Activated T-cell treated with anti-CD3 and anti-CD28 coated beads for 48 hours (primary cell): ENCODE results near the gene FBXO44.
"Not testable (repeated sequence)": the region's sequence is repeated elsewhere in the genome, so short reads cannot be mapped to it uniquely, and the experiment has no call there.

Experiments used
- DNase-seq: peaks from one replicate; pipeline ENCODE4 v3.0.0-alpha.2; 2020; ENCODE audit warnings: low read depth

FBXO44 gene, protein sequence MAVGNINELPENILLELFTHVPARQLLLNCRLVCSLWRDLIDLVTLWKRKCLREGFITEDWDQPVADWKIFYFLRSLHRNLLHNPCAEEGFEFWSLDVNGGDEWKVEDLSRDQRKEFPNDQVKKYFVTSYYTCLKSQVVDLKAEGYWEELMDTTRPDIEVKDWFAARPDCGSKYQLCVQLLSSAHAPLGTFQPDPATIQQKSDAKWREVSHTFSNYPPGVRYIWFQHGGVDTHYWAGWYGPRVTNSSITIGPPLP

DNA sequence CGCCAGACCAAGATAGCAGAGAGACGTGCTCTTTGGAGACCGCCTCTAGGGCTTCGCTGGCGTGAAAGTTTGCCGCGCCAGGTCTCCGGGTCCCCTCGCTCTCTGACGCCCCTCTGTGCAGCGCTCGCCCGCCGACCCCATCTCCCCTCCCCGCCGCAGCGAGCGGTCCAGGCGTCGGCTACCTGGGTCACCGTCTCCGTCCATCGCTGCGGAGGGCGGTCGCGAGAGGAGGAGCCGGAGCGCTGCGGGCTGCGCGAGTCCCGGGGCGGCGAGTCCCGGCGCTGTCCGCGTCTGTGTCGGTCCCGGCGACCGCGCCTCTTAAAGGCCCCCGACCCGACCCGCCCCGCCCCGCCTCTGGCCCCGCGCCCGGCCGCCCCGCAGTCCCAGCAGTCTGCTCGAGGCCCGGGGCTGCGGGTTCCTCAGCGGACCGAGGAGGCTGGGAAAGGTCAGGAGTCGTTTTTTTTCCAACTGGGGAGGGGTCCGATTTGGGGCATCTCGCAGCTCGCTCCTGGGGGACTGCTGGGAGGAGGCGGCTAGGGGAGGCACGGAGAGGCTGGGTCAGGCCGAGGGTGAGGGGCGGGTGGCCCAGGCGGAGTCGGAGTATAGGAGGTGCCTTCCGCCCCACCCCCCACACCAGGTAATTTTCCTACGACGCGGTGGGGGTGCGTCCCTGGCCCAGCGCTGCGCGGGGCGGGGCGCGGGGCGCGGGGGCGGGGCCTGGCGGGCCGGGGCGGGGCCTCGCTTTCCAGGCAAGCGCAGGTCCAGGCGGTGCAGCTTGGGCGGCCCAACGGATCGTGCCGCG lies at the start of gene FBXO44, which contains the start of gene FBXO2:
Gene FBXO44, plus strand, starts transcription at position 741 of the 802 bp plus-strand sequence. CDS start 959 bp downstream, outside the sequence.
Gene FBXO2, minus strand, starts transcription at position 293 of the 802 bp plus-strand sequence. Its CDS starts 89 bp downstream, at position 204.
- peak; percentile 64 for DNase-seq

DNA sequence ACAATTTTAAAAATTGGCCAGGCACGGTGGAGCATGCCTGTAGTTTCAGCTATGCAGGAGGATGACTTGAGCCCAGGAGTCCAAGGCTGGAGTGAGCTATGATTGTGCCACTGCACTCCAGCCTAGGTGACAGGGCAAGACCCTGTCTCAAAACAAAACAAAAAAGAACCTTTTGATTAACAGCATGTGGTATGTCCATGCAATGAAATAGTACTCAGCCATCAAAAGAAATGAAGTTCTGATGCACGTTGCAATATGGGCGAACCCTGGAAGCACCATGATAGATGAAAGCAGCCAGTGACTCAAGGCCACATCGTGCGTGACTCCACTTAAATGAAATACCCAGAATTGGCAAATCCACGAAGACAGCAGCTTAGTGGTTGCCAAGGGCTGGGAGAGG lies 47.9 kb upstream of the FBXO44 start:
- DNase-seq: no peak

DNA sequence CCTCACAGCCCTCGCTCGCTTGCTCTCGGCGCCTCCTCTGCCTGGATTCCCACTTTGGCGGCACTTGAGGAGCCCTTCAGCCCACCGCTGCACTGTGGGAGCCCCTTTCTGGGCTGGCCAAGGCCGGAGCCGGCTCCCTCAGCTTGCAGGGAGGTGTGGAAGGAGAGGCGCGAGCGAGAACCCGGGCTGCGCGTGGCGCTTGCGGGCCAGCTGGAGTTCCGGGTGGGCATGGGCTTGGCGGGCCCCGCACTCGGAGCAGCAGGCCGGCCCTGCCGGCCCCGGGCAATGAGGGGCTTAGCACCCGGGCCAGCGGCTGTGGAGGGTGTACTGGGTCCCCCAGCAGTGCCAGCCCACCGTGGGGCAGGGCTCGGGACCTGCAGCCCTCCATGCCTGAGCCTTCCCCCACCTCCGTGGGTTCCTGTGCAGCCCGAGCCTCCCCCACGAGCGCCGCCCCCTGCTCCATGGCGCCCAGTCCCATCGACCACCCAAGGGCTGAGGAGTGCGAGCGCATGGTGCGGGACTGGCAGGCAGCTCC lies 46.0 kb upstream of the FBXO44 start:
- not testable (repeated sequence) for DNase-seq

DNA sequence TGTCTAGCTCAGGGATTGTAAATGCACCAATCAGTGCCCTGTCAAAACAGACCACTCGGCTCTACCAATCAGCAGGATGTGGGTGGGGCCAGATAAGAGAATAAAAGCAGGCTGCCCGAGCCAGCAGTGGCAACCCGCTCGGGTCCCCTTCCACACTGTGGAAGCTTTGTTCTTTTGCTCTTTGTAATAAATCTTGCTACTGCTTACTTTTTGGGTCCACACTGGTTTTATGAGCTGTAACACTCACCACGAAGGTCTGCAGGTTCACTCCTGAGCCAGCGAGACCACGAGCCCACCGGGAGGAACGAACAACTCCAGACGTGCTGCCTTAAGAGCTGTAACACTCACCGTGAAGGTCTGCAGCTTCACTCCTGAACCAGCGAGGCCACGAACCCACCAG lies 45.3 kb upstream of the FBXO44 start:
- not testable (repeated sequence) for DNase-seq

DNA sequence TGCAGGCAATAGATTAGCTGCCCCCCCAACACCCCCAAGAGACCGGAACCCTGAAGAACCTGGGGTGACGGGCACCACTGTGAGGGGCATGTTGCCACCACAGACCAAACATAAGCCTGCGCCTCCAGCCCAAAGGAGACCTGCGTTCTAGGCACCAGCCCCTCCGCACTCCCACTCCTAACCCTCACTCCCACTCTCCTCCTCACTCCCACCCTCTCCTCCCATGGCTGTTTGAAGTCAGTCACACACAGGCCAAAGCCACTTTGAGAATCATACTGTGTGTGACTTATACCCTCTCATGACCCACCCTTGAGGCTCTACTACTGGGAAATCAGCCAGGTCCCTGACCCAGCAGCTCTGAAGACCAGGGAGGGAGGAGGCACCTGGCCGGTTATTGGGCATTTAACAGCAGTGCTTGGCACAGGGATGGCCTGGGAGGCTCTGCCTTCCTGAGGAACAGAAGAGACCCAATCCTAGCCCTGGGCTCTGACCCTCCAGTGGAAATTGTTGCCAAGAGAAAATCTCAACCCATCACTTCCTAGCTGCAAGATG lies 44.0 kb upstream of the FBXO44 start:
- no peak for DNase-seq

DNA sequence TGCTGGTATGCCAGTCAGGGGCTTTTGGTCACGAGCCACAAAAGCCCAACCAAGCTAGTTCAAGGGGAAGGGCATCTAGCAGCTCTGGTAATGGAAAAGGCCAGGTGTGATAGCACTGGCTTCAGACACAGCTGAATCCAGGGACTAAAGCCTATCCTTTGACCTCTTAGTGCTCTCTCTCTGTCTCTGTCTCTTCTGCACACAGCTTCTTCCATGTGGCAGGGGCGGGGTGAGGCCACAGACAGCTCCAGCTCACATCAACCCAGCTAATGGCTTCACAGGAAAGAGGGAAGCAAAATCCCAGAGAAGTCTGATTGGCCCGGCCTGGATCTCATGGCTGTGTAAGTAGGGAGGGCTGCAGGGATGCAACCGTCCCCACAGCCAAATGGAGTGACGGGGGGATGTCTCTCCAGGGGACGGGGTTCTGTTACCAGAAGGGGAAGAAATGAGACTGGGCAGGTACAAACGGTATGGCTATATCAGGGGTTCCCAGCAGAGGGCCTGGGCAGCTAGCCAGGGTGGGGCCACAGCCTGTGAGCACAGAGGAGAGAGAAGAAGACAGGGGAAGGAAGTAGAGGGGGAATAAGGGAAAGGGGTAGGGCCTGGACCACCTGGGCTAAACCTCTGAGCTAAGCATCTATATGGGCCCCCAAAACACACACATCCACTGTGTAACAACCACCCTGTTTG lies 42.9 kb upstream of the FBXO44 start:
- no peak for DNase-seq

DNA sequence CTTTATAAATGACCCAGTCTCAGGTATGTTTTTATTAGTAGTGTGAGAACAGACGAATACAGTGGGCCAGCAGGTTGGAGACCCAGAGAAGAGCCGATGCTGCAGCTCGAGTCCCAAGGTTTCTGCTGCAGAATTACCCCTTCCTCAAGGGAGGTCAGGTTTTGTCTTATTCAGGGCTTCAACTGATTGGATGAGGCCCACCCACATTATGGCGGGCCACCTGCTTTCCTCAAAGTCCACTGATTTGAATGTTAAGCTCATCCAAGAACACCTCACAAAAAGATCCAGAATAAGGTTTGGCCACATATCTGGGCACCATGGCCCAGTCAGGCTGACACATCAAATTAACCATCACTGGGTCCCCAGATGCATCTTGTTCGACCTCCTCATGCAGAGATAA lies 41.3 kb upstream of the FBXO44 start:
- no peak for DNase-seq

DNA sequence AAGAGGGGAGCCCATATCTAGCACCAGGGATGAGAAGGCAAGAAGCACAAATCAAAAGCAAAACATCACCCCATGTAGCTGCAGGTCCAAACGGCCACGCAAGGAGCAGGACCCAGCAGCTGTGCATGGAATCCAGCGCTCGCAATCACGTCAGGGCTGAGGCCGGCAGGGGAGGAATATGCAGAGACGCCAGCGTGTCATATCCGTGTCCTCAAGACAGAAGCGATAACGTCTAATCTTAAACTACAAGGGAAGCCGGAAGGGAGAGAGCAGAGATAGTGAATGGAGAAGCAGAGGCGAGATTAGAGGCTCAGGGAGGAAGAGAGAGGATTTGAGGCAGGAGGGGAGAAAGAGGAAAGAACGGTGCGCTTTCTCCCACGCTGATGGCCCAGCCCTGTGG lies 39.6 kb upstream of the FBXO44 start:
- DNase-seq: no peak

DNA sequence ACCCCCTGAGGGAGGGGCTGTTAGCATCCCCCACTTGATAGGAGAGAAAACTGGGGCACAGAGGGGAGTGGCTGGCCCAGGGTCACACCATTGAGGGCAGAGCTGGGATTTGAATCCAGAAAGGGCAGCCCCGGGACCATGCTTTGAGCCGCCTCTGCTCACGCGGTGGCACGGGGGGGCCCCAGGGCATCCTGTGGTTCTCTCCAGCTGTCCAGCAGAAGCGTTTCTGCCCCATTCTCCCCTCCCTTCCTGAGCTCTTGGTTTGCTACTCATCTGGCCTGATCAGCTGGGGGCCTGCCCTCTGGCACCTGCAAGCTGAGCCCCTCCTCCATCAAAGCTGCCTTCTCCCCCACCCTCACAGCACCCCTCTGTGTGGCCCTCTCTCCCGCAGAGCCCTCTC lies 37.9 kb upstream of the FBXO44 start:
- no peak for DNase-seq

DNA sequence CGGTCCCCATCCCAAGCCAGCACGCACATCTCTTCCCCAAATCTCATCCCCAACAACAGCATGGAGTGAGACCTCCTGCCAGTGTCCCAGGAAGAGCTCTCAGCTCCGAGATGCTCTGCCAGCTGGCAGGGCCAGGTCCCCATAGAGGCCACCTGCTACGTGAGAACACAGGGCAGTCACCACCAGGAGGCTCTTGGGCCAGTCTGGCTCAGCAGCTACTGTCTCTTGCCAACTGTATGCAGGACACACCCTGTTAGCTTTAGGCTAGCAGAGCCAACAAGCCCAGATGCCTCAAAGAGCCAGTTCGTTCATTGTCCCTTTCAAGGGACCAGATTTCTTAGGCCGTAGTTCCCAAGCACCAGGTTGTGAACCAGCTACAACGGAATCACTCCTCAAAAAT lies 37.4 kb upstream of the FBXO44 start:
- no peak for DNase-seq

DNA sequence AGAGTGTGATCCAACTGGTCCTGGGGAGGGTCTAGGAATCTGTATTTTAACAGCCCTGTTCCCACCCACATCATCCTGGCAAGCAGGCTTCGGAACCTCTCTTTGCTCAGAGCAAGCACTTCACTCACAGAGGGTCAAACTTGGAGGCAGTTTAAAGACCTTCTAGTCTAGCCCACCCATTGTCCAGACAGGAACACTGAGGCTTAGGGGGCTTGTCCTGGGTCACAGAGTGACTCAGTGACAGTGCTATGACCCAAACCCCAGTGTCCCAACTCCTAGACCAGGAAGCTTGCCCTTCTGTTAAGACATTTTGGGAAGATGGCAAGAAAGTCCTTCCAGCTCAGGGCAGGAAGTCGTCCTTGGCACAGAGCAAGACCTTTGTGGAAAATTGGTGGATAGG lies 36.9 kb upstream of the FBXO44 start:
- DNase-seq: no peak

DNA sequence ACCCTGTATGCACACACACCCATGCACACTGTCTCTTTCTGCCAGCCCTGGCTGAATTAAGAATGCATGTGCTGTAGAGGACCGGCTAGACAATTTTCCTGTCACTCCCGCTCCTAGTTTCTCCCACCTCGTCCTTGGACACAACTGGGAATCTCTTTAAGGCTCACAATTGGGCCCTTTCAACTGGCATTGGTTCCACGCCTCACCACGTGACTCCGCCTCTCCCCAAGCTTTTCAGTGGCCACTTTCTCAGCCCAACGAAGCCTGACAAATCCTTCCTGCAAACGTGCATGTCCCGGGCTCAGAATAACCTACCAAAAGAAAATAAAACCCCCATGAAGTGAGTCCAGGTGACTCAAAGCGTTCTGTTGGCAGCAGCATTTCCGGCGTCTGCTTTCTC lies 34.3 kb upstream of the FBXO44 start:
- DNase-seq: no peak

DNA sequence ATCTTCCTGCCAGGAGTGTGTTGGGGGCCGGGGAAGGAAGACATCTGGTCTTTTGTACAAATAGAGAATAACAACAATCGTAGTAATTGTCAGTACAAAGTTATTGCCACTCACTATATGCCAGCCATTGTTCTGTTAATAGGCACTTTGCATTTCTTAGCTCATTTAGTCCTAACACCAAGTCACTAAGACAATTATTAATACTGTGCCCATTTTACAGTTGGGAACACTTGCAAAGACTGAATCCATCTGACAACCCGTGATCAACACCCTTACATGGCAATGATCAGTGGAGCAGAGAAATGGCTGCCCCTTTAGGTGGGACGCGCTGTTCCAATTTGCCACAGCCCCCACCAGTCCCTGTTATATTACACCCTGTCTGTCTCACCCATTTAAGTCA lies 33.8 kb upstream of the FBXO44 start:
- no peak for DNase-seq

DNA sequence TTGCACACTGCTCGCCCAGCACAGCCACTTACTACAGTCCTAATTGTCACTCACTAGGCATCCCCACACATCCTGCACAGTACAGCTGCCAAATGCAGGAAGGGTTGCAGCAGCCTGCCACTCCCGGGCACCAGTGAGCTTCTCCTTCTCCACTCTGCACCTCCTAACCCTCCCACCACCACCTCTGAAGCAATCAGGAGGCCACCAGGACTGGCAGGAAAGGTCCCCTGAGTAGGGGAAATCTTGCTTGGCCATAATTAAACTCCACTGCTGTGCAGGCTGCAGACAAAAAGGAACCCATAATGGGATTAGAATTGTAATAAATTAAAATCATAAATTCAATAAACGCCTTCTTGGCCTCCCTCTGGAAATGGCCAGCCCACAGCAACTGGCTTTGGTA lies 32.3 kb upstream of the FBXO44 start:
- no peak for DNase-seq

DNA sequence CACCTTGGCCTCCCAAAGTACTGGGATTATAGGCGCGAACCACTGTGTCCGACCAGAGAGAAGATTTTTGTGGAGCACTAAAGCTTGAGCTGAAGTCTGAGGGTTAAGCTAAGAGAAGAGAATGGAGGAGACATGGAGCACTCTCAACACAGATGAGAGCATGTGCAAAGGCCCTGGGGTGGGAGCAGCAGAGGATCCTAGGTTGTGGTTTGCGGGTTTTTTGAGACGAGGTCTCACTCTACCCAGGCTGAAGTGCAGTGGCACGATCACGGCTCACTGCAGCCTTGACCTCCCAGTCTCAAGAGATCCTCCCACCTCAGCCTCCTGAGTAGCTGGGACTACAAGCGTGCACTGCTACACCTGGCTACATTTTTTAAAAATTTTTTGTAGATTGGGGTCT lies 31.0 kb upstream of the FBXO44 start:
- no peak for DNase-seq

DNA sequence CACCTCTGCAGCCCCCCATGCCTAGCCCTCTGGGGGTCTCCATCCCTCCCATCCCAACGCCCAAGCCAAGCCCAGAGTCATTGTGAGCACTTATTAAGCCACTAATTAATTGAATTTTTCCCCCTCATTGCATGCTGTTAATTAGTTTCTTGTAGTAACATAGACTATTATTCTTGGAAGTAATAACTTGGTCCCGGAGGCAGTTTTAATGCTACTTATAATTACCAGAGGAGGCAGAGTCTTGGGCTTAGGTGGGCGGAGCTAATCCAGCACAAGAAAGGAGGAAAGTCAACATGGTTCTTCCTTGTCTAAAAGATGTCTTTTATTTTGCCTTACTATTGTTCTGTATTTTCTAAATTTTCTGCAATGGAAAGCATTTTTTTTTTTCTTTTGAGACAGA lies 28.1 kb upstream of the FBXO44 start:
- DNase-seq: no peak

DNA sequence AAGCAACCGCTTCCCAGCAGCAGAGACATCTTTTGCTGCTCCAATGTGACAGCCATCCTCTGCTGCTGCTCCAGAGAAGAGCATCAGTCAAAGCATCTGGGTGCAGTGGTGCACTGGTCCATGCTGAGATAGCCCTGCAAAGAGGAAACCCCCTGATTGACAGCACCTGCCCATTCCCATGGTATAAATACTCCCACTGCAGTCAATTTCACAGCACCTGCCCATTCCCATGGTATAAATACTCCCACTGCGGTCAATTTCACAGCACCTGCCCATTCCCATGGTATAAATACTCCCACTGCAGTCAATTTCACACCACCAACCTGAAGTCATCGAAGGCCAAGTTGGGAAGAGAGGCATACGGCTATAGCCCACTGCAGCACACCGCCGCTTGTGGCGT lies 25.9 kb upstream of the FBXO44 start:
- no peak for DNase-seq

DNA sequence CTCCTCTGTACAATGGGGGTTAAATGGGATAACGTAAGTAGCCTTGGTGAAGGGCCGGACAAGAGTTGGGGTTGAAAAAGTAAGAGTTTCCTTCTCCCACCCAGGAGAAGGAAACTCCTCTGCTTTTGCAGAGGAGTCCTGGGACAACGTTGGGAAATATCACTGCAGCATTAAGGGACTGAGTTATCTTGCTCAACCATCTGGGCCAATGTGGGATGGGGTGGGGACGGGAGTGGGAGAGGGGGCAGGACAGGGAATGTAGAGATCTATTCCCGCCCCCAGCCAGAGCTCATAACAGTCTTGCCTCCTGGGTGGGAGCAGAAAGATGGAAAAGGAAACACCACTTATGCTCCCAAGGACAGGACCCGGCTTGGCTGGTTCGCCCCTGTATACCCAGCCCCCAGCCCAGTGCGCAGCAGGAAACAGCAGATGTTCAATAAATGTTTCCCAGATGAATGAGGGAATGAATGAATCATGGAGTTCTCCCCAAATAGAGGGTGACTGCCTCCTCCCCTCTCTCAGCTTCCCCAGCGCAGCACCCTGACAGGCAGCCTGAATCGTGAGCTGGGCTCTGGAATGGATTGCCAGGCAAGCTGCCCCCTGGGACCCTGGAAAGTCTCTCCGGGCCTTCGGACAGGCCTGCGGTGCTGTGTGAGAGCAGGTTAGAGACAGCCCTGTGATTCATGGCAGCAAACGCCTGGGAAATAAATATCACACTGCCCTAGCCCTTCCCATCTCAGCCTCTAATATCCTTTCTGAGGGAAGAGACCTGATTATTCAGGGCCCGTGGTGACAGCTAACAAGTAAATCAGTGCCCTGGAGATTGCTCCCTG lies 25.3 kb upstream of the FBXO44 start:
- no peak for DNase-seq

DNA sequence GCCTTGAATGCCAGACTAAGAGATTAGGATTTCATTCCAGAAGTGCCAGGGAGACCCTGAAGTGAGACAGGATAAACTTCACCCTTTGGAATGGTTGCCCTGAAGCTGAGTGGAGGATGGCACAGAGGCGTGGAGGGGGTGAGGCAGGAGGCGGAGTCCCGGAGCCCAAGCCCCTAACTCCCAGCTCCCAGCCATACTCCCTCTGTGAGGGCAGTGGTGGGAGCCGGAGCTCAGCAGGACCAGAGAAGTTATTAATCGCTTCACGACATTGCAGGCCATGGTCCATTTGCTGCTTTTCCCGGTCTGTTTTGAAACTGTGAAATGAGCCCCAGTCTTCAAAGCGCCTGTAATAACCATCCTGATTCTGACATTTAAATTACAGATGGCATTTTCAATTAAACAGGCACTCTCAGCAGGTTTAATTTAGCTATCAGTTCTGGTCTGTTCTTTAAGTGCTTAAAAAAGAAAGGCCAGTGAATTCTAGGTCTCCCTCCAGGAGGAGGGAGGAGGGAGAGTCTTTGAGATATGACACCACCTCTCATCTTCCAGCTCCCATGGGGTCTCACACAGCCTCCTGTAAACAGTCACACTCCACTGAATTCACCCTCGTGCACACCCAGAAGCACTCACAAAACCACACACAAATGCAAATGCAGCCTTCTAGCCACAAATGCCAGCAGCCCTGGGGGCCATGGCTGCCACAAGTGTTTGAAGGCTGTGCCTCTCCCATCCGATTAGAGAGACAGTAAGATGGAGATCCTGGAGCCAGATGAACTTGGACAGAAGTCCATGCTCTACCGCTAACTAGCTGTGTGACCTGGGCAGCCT lies 20.1 kb upstream of the FBXO44 start:
- DNase-seq: no peak

DNA sequence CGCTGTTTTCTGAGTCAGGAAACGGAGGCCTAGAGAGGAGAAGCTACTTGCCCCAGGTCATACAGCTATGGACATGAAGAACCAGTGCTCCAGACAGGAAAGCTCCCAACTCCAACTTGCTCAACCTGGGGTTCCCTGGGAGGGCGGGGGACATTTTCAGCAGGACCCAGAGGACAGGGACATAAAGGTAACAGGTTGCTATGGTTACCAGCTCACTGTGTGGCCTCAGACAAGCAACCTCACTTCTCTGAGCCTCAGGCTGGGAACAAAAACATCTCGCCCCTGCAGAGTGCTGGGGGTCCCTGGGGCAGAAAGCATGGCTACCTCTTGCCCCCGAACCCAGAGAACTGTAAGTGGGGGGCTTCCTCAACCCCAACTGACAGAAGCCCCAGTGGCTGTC lies 16.6 kb upstream of the FBXO44 start:
- no peak for DNase-seq

DNA sequence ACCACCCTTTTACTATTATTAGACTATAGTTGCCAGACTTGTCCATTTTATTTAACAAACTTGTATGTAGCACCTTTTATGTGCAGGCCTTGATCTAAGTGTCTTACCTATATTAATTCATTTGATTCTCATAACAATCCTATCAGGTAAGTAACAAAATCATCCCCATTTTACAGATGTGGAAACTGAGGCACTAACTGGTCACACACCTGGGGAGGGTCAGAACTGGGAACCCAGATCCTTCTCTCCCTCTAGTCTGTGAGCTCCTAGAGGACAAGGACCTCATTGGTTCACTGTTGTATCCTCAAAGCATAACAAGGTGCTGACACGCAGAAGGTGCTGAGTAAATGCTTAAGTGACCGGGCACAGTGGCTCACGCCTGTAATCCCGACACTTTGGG lies 15.3 kb upstream of the FBXO44 start:
- DNase-seq: no peak
